GM12878 (cell line): ENCODE data around the gene ADAMTS2. TPM values are rescaled to one million over a fixed set of nuclear protein-coding genes. Genes with fewer than 3 reads are reported as not detected.

ENCODE experiments used
- ATAC-seq: fragments of 200-7000 bp; cut with Tn5 transposase; 3 replicates; pipeline ENCODE4 v1.9.1; 2020; ENCODE audit warnings: mild to moderate bottlenecking, moderate library complexity
- BruUV-seq: library from RNA; stranded (reverse); fragments of 400-500 nt; replicated peaks from 2 replicates; lab custom pipeline; 2021; lab: Mats Ljungman, UMichigan
- CTCF ChIA-PET: fragments of 300-600 bp; sonication (Branson Sonifier 250); formaldehyde crosslinking; extraction: SDS; loops from one replicate; lab custom pipeline; 2021; ENCODE audit warnings: inconsistent platforms; lab: Yijun Ruan, JAX
- POLR2A ChIA-PET: fragments of 350-600 bp; formaldehyde crosslinking; extraction: SDS; loops from one replicate; lab custom pipeline; 2021; ENCODE audit warnings: inconsistent platforms; lab: Charles Lee
- RAD21 ChIA-PET: fragments of 300-600 bp; sonication (Branson Sonifier 250); formaldehyde crosslinking; loops from one replicate; lab custom pipeline; 2023; ENCODE audit warnings: antibody characterized with exemption; ENCODE audit not compliant: unreplicated experiment; lab: Charles Lee
- SMC1A ChIA-PET: fragments of 300-600 bp; sonication (Branson Sonifier 250); formaldehyde crosslinking; loops from one replicate; lab custom pipeline; 2023; ENCODE audit not compliant: unreplicated experiment, uncharacterized antibody; lab: Charles Lee
- DNase-seq: peaks from one replicate; pipeline ENCODE4 v3.0.0-alpha.2; 2011; ENCODE audit warnings: low read depth, low spot score
- FAIRE-seq: peaks from 3 replicates; lab custom pipeline; 2011; peaks lifted over from hg19 to GRCh38; lab: Jason Lieb, UNC
- H2AFZ ChIP-seq: 2 replicates; pipeline ENCODE4 v1.6.0; 2011; ENCODE audit warnings: low read depth, low read length, control low read depth; ENCODE audit not compliant: control insufficient read depth
- H3K27ac ChIP-seq: 2 replicates; pipeline ENCODE4 v1.5.1; 2011; ENCODE audit warnings: control low read depth; ENCODE audit not compliant: control insufficient read depth, insufficient read depth
- H3K27me3 ChIP-seq, 2 experiments: replicated peaks in 1 of 2; 2 replicates each; pipeline versions ENCODE4 v1.6.0 to v1.6.1; 2011; ENCODE audit warnings: low read length in 1 of 2; ENCODE audit not compliant: control insufficient read depth in 2 of 2, insufficient read depth in 2 of 2
- H3K36me3 ChIP-seq, 2 experiments: 2 replicates each; pipeline ENCODE4 v1.5.1; 2011; ENCODE audit warnings: low read length in 1 of 2; ENCODE audit not compliant: control insufficient read depth in 2 of 2, insufficient read depth in 2 of 2
- H3K4me1 ChIP-seq: 2 replicates; pipeline ENCODE4 v1.6.1; 2011; ENCODE audit warnings: mild to moderate bottlenecking, low read length, moderate library complexity, mixed read lengths; ENCODE audit not compliant: control insufficient read depth, insufficient read depth
- H3K4me2 ChIP-seq: 2 replicates; pipeline ENCODE4 v1.6.0; 2011; ENCODE audit warnings: control low read depth; ENCODE audit not compliant: control insufficient read depth, insufficient read depth
- H3K4me3 ChIP-seq: fragments of 200-600 bp; sonication (generic); 2 replicates; pipeline ENCODE4 v1.5.1; 2016
- H3K79me2 ChIP-seq: 2 replicates; pipeline ENCODE4 v1.6.0; 2011; ENCODE audit warnings: low read length; ENCODE audit not compliant: control insufficient read depth, insufficient read depth
- H3K9ac ChIP-seq: 2 replicates; pipeline ENCODE4 v1.8.0; 2011; ENCODE audit warnings: low read length, control low read depth, mixed read lengths; ENCODE audit not compliant: control insufficient read depth, insufficient read depth
- H3K9me3 ChIP-seq: replicated peaks from 3 replicates; pipeline ENCODE4 v1.5.1; 2011; ENCODE audit warnings: mild to moderate bottlenecking, low read length; ENCODE audit not compliant: control insufficient read depth, insufficient read depth
- H4K20me1 ChIP-seq: 2 replicates; pipeline ENCODE4 v1.6.0; 2011; ENCODE audit not compliant: control insufficient read depth, insufficient read depth
- EP300 ChIP-seq, 2 experiments: fragments of 150-350 bp in 1 of 2; IDR thresholded peaks; 2 replicates each; pipeline ENCODE4 v1.6.1; 2011 to 2012; ENCODE audit warnings: low read depth in 2 of 2, low read length in 2 of 2, borderline replicate concordance in 1 of 2, improper control_type of control experiment in 1 of 2, inconsistent platforms in 1 of 2; ENCODE audit not compliant: control insufficient read depth in 1 of 2
- GABPA ChIP-seq: IDR thresholded peaks from 2 replicates; pipeline ENCODE4 v1.6.1; 2014; ENCODE audit warnings: antibody characterized with exemption, low read depth, mild to moderate bottlenecking, inconsistent platforms
- LARP7 ChIP-seq: fragments of 450-650 bp; IDR thresholded peaks from 2 replicates; pipeline ENCODE4 v1.6.1; 2017; ENCODE audit warnings: mild to moderate bottlenecking
- MEF2A ChIP-seq: IDR thresholded peaks from 2 replicates; pipeline ENCODE4 v1.6.1; 2011; ENCODE audit warnings: low read depth, mild to moderate bottlenecking, low read length, moderate library complexity; ENCODE audit not compliant: insufficient read depth
- RB1 ChIP-seq: fragments of 450-650 bp; formaldehyde crosslinking; IDR thresholded peaks from 2 replicates; pipeline ENCODE4 v1.6.1; 2017; ENCODE audit warnings: mild to moderate bottlenecking, borderline replicate concordance
- SMAD1 ChIP-seq: fragments of 450-650 bp; IDR thresholded peaks from 2 replicates; pipeline ENCODE4 v1.6.1; 2018; ENCODE audit warnings: mild to moderate bottlenecking, low read depth; ENCODE audit not compliant: partially characterized antibody
- SMC3 ChIP-seq: IDR thresholded peaks from 2 replicates; pipeline ENCODE4 v1.6.1; 2011; ENCODE audit warnings: low read length, improper control_type of control experiment, borderline replicate concordance
- SREBF1 ChIP-seq: IDR thresholded peaks from 2 replicates; pipeline ENCODE4 v1.6.1; 2012; ENCODE audit warnings: mild to moderate bottlenecking, low read length
- WGBS: methylation state at CpG from one replicate; pipeline ENCODE4 v1.1.6; 2016; ENCODE audit warnings: low lambda C conversion rate; ENCODE audit not compliant: insufficient replicate concordance, insufficient coverage; ENCODE audit errors: missing lambda C conversion rate; 5-methylcytosine and 5-hydroxymethylcytosine counted together
- in situ Hi-C: fragments of 300-500 bp; cut with MboI; formaldehyde crosslinking; loops from 9 replicates; pipeline ENCODE4 v1.14.3; 2018; ENCODE audit warnings: mixed read lengths
- intact Hi-C: fragments of 100-400 bp; cut with micrococcal nuclease; formaldehyde crosslinking; loops from one replicate; pipeline ENCODE4 v1.14.2; 2022; ENCODE audit not compliant: unreplicated experiment
- polyA plus RNA-seq, 11 experiments: library from polyadenylated mRNA; depleted of rRNA in 4 of 11; unstranded in 6 of 11; stranded (reverse) in 5 of 11; fragments of >200 nt; fragmentation: Nextera tagmentation in 4 of 11; fragmentation: Illumina TruSeq in 1 of 11; extraction: Ambion mirVana in 4 of 11; extraction: Trizol in 1 of 11; gene quantifications; 1 replicate in 1 of 11; 2 replicates in 10 of 11; pipeline versions ENCODE4 v1.2.1 to v1.2.3, GENCODE V29; 2011 to 2016; ENCODE audit warnings: inconsistent platforms in 2 of 11, missing spikeins in 2 of 11, low read depth in 1 of 11
- total RNA-seq, 4 experiments: library from RNA; depleted of rRNA in 3 of 4; stranded (reverse); fragments of >200 nt in 3 of 4; fragmentation: Illumina TruSeq in 1 of 4; extraction: Trizol in 1 of 4; gene quantifications; 2 replicates each; pipeline versions ENCODE4 v1.2.1 to v1.2.3, GENCODE V29; 2013 to 2021
- TF ChIP-seq, protein P1 (sequence below): fragments of 450-650 bp; IDR thresholded peaks from 2 replicates; pipeline ENCODE4 v1.6.1; 2017; ENCODE audit warnings: mild to moderate bottlenecking, moderate library complexity
- TF ChIP-seq, protein P2 (sequence below): IDR thresholded peaks from 2 replicates; pipeline ENCODE4 v1.6.1; 2012; ENCODE audit warnings: low read depth, low read length, improper control_type of control experiment
- TF ChIP-seq, protein P3 (sequence below): fragments of 450-650 bp; IDR thresholded peaks from 2 replicates; pipeline ENCODE4 v1.6.1; 2016; ENCODE audit warnings: mild to moderate bottlenecking, moderate library complexity, borderline replicate concordance
- TF ChIP-seq, protein P4 (sequence below): IDR thresholded peaks from 2 replicates; pipeline ENCODE4 v1.6.1; 2012; ENCODE audit warnings: mild to moderate bottlenecking, low read depth, low read length

The ADAMTS2 gene
- total and polyA plus RNA-seq, 10 of the 15 experiments (the other 5 are each of a cell fraction or from before 2014, with no cell fraction given): 0.03 to 0.05 TPM; not detected in 8

DNA sequence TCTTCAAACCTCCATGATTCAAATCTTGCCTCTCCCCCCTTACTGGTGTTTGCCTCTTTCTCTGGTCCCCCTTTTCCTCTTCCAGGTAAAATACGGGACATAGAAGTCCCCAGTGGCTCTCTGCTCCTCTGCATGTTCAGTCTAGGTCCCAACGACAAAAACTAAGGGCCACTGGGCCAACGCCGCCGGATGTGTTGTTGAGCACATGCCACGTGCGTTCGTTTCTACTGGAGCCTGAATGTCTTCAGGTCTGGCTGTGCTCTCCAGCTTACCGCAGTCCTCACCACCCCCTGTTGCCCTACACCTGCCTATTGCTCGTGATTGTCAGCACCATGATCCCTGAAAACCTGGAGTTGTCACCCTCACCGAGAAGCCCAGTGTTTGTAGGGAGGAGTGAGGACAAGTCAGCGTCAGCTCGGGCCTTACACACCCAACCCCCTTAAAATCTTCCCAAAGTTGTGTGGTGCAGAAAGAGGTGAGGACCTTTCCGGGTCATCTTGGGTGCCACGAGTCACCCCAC lies 2.8 kb upstream of the ADAMTS2 start:
- Histone ChIP-seq H3K9me3 (no peaks in the 10 kb centered on the region; the same call in 2 of the 3 replicates), H4K20me1 (no peaks in the 10 kb centered on the region; the same call in 1 of the 2 replicates), H3K9ac (no peak overlapping the region), H3K4me2 (no peak overlapping the region), H3K79me2 (no peaks in the 10 kb centered on the region), H3K4me3 (no peak overlapping the region), H3K27me3 (no peaks in the 10 kb centered on the region; a peak in 3 of 4 replicates), H3K4me1 (no peaks in the 10 kb centered on the region), H3K36me3 (no peaks in the 10 kb centered on the region), H2AFZ (no peak overlapping the region), H3K27ac (no peak overlapping the region)
- no TSS peak for BruUV-seq
- in situ Hi-C loops (no loop called here), intact Hi-C loops (no loop called here)
- FAIRE-seq: no peak
- CTCF ChIA-PET: no interaction called here
- ATAC-seq: no peak
- TF ChIP-seq EP300 (IDR thresholded peaks at IDR 0.05; ENCODE audit: borderline replicate concordance in 1 of 2, control insufficient read depth in 1 of 2, low read depth in 2 of 2, low read length in 2 of 2): no peak
- TF ChIP-seq LARP7: no peak
- TF ChIP-seq SREBF1: no peak
- no peak for TF ChIP-seq SMC3
- no peak for TF ChIP-seq SMAD1
- TF ChIP-seq, protein P1, sequence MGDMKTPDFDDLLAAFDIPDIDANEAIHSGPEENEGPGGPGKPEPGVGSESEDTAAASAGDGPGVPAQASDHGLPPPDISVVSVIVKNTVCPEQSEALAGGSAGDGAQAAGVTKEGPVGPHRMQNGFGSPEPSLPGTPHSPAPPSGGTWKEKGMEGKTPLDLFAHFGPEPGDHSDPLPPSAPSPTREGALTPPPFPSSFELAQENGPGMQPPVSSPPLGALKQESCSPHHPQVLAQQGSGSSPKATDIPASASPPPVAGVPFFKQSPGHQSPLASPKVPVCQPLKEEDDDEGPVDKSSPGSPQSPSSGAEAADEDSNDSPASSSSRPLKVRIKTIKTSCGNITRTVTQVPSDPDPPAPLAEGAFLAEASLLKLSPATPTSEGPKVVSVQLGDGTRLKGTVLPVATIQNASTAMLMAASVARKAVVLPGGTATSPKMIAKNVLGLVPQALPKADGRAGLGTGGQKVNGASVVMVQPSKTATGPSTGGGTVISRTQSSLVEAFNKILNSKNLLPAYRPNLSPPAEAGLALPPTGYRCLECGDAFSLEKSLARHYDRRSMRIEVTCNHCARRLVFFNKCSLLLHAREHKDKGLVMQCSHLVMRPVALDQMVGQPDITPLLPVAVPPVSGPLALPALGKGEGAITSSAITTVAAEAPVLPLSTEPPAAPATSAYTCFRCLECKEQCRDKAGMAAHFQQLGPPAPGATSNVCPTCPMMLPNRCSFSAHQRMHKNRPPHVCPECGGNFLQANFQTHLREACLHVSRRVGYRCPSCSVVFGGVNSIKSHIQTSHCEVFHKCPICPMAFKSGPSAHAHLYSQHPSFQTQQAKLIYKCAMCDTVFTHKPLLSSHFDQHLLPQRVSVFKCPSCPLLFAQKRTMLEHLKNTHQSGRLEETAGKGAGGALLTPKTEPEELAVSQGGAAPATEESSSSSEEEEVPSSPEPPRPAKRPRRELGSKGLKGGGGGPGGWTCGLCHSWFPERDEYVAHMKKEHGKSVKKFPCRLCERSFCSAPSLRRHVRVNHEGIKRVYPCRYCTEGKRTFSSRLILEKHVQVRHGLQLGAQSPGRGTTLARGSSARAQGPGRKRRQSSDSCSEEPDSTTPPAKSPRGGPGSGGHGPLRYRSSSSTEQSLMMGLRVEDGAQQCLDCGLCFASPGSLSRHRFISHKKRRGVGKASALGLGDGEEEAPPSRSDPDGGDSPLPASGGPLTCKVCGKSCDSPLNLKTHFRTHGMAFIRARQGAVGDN: no peak
- TF ChIP-seq GABPA: no peak
- no peak for TF ChIP-seq RB1
- TF ChIP-seq MEF2A: no peak
- TF ChIP-seq, protein P2, sequence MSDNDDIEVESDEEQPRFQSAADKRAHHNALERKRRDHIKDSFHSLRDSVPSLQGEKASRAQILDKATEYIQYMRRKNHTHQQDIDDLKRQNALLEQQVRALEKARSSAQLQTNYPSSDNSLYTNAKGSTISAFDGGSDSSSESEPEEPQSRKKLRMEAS: no peak
- TF ChIP-seq, protein P3, sequence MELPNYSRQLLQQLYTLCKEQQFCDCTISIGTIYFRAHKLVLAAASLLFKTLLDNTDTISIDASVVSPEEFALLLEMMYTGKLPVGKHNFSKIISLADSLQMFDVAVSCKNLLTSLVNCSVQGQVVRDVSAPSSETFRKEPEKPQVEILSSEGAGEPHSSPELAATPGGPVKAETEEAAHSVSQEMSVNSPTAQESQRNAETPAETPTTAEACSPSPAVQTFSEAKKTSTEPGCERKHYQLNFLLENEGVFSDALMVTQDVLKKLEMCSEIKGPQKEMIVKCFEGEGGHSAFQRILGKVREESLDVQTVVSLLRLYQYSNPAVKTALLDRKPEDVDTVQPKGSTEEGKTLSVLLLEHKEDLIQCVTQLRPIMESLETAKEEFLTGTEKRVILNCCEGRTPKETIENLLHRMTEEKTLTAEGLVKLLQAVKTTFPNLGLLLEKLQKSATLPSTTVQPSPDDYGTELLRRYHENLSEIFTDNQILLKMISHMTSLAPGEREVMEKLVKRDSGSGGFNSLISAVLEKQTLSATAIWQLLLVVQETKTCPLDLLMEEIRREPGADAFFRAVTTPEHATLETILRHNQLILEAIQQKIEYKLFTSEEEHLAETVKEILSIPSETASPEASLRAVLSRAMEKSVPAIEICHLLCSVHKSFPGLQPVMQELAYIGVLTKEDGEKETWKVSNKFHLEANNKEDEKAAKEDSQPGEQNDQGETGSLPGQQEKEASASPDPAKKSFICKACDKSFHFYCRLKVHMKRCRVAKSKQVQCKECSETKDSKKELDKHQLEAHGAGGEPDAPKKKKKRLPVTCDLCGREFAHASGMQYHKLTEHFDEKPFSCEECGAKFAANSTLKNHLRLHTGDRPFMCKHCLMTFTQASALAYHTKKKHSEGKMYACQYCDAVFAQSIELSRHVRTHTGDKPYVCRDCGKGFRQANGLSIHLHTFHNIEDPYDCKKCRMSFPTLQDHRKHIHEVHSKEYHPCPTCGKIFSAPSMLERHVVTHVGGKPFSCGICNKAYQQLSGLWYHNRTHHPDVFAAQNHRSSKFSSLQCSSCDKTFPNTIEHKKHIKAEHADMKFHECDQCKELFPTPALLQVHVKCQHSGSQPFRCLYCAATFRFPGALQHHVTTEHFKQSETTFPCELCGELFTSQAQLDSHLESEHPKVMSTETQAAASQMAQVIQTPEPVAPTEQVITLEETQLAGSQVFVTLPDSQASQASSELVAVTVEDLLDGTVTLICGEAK: no peak
- TF ChIP-seq, protein P4, sequence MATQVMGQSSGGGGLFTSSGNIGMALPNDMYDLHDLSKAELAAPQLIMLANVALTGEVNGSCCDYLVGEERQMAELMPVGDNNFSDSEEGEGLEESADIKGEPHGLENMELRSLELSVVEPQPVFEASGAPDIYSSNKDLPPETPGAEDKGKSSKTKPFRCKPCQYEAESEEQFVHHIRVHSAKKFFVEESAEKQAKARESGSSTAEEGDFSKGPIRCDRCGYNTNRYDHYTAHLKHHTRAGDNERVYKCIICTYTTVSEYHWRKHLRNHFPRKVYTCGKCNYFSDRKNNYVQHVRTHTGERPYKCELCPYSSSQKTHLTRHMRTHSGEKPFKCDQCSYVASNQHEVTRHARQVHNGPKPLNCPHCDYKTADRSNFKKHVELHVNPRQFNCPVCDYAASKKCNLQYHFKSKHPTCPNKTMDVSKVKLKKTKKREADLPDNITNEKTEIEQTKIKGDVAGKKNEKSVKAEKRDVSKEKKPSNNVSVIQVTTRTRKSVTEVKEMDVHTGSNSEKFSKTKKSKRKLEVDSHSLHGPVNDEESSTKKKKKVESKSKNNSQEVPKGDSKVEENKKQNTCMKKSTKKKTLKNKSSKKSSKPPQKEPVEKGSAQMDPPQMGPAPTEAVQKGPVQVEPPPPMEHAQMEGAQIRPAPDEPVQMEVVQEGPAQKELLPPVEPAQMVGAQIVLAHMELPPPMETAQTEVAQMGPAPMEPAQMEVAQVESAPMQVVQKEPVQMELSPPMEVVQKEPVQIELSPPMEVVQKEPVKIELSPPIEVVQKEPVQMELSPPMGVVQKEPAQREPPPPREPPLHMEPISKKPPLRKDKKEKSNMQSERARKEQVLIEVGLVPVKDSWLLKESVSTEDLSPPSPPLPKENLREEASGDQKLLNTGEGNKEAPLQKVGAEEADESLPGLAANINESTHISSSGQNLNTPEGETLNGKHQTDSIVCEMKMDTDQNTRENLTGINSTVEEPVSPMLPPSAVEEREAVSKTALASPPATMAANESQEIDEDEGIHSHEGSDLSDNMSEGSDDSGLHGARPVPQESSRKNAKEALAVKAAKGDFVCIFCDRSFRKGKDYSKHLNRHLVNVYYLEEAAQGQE: no peak
- SMC1A ChIA-PET: no interaction called here
- no peak for DNase-seq
- WGBS: 51% methylated on average over 15 of the region's 15 CpGs
- RAD21 ChIA-PET: no interaction called here
- POLR2A ChIA-PET: no interaction called here
